Measurements from ENCODE around the gene CPNE9.

The CPNE9 gene

GRCh38 chr3:9666704-9667445 is 36.8 kb upstream of the CPNE9 start:
- Histone ChIP-seq H3K9ac (ENCODE audit: low read length) (no peak overlapping the region), H2AFZ (ENCODE audit: low read depth, low read length) (no peak overlapping the region), H3K79me2 (ENCODE audit: low read length) (peaks cover 7% of the 10 kb centered on the region; the same call in 1 of the 2 replicates), H3K9me3 (ENCODE audit: insufficient read depth, low read length) (no peaks in the 10 kb centered on the region), H3K4me1 (ENCODE audit: low read length) (no peaks in the 10 kb centered on the region), H4K20me1 (ENCODE audit: insufficient read depth, low read length) (peaks cover 11% of the 10 kb centered on the region; the same call in 1 of the 2 replicates), H3K36me3 (replicated peaks; ENCODE audit: low read depth, low read length) (peaks cover 72% of the 10 kb centered on the region), H3K4me2 (ENCODE audit: low read length) (no peak overlapping the region), H3K27me3 (ENCODE audit: low read depth, low read length) (no peaks in the 10 kb centered on the region), H3K27ac (ENCODE audit: low read length) (no peak overlapping the region), H3K4me3 (ENCODE audit: low read length) (no peak overlapping the region)
- TF ChIP-seq EZH2phosphoT487 (IDR thresholded peaks at IDR 0.05; ENCODE audit: low read depth) (no peak), CTCF (IDR thresholded peaks at IDR 0.05; ENCODE audit: low read depth, low read length) (no peak)

- Histone ChIP-seq H3K27ac (ENCODE audit: low read length) (no peak overlapping the region), H2AFZ (ENCODE audit: low read depth, low read length) (no peak overlapping the region), H3K36me3 (replicated peaks; ENCODE audit: low read depth, low read length) (peaks cover 76% of the 10 kb centered on the region), H4K20me1 (ENCODE audit: insufficient read depth, low read length) (peaks cover 4% of the 10 kb centered on the region; the same call in 1 of the 2 replicates), H3K9ac (ENCODE audit: low read length) (no peak overlapping the region), H3K79me2 (ENCODE audit: low read length) (peaks cover 2% of the 10 kb centered on the region; the same call in 1 of the 2 replicates), H3K4me1 (ENCODE audit: low read length) (no peaks in the 10 kb centered on the region), H3K4me2 (ENCODE audit: low read length) (no peak overlapping the region), H3K27me3 (ENCODE audit: low read depth, low read length) (no peaks in the 10 kb centered on the region), H3K9me3 (ENCODE audit: insufficient read depth, low read length) (no peaks in the 10 kb centered on the region), H3K4me3 (ENCODE audit: low read length) (no peak overlapping the region)
- TF ChIP-seq EZH2phosphoT487 (IDR thresholded peaks at IDR 0.05; ENCODE audit: low read depth) (no peak), CTCF (IDR thresholded peaks at IDR 0.05; ENCODE audit: low read depth, low read length) (no peak)
Observed at GRCh38 chr3:9669277-9669676, 34.4 kb upstream of the CPNE9 start.

GRCh38 chr3:9669720-9670432 is 33.8 kb upstream of the CPNE9 start:
- Histone ChIP-seq H3K9ac (ENCODE audit: low read length) (no peak overlapping the region), H3K79me2 (ENCODE audit: low read length) (no peaks in the 10 kb centered on the region), H3K27me3 (ENCODE audit: low read depth, low read length) (no peaks in the 10 kb centered on the region), H3K27ac (ENCODE audit: low read length) (no peak overlapping the region), H3K36me3 (replicated peaks; ENCODE audit: low read depth, low read length) (peaks cover 72% of the 10 kb centered on the region), H3K4me3 (ENCODE audit: low read length) (no peak overlapping the region), H4K20me1 (ENCODE audit: insufficient read depth, low read length) (peaks cover 3% of the 10 kb centered on the region; the same call in 1 of the 2 replicates), H3K4me2 (ENCODE audit: low read length) (no peak overlapping the region), H3K9me3 (ENCODE audit: insufficient read depth, low read length) (no peaks in the 10 kb centered on the region), H2AFZ (ENCODE audit: low read depth, low read length) (no peak overlapping the region), H3K4me1 (ENCODE audit: low read length) (no peaks in the 10 kb centered on the region)
- no peak for TF ChIP-seq EZH2phosphoT487 (IDR thresholded peaks at IDR 0.05; ENCODE audit: low read depth)
- no peak for TF ChIP-seq CTCF (IDR thresholded peaks at IDR 0.05; ENCODE audit: low read depth, low read length)

GRCh38 chr3:9673082-9673481 is 30.6 kb upstream of the CPNE9 start:
- Histone ChIP-seq H4K20me1 (ENCODE audit: insufficient read depth, low read length) (peaks cover 6% of the 10 kb centered on the region; the same call in 1 of the 2 replicates), H3K79me2 (ENCODE audit: low read length) (no peaks in the 10 kb centered on the region), H3K4me3 (ENCODE audit: low read length) (no peak overlapping the region), H3K27ac (ENCODE audit: low read length) (no peak overlapping the region), H3K27me3 (ENCODE audit: low read depth, low read length) (no peaks in the 10 kb centered on the region), H3K4me1 (ENCODE audit: low read length) (no peaks in the 10 kb centered on the region), H2AFZ (ENCODE audit: low read depth, low read length) (no peak overlapping the region), H3K9ac (ENCODE audit: low read length) (no peak overlapping the region), H3K4me2 (ENCODE audit: low read length) (no peak overlapping the region), H3K9me3 (ENCODE audit: insufficient read depth, low read length) (no peaks in the 10 kb centered on the region), H3K36me3 (replicated peaks; ENCODE audit: low read depth, low read length) (peaks cover 77% of the 10 kb centered on the region)
- TF ChIP-seq EZH2phosphoT487 (IDR thresholded peaks at IDR 0.05; ENCODE audit: low read depth) (no peak), CTCF (IDR thresholded peaks at IDR 0.05; ENCODE audit: low read depth, low read length) (no peak)

Data from OCI-LY3 (cell line).